AG09319 (cell line): ENCODE data around the gene MAST2.
"Not testable (repeated sequence)": the region's sequence is repeated elsewhere in the genome, so short reads cannot be mapped to it uniquely, and the experiment has no call there.

Experiments
- DNase-seq: peaks from one replicate; pipeline ENCODE4 v3.0.0-alpha.2; 2010; ENCODE audit warnings: low read depth; ENCODE audit errors: extremely low read depth
- CTCF ChIP-seq: IDR thresholded peaks from 2 replicates; pipeline ENCODE4 v1.5.1; 2011; ENCODE audit warnings: low read depth, mild to moderate bottlenecking, inconsistent platforms, low read length, moderate library complexity

The MAST2 gene

DNA sequence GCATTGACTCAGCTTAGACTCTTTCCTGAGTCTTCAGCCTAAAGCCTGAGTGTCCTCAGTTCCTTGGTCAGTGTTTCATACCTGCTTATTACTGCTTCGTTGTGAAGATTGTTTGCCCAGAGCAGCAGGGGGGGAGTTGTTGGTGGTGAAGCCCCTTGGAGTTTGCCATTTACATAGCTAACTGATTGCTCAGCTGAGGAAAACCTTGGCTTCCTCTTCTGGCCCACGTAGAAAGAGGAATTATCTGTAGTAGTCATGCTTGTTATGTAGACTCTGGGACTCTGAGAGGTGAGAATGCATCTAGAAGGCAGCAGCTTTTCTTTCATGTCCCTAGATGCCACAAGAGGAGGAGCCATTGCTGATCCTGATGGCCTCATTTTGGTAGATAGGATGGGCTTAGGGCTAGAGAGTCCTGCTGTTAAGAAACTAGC lies 125.9 kb downstream of the MAST2 start:
- no peak for DNase-seq
- TF ChIP-seq CTCF: no peak

- no peak for TF ChIP-seq CTCF
- no peak for DNase-seq
These were observed 127.1 kb downstream of the MAST2 start for GRCh38 chr1:45930258-45931150.

DNA sequence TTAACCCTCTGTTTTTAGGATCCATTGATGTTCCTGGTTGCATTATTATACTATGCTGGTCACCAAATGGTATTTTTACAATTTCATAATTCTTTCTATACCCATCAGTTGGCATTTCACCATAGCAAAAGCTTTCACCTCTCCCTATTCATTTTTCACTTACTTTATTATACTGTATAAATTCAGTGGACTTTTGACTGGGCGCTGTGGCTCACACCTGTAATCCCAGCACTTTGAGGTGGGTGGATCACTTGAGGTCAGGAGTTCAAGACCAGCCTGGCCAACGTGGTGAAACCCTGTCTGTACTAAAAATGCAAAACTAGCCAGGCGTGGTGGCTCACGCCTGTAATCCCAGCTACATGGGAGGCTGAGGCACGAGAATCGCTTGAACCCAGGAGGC lies 128.8 kb downstream of the MAST2 start:
- not testable (repeated sequence) for DNase-seq

DNA sequence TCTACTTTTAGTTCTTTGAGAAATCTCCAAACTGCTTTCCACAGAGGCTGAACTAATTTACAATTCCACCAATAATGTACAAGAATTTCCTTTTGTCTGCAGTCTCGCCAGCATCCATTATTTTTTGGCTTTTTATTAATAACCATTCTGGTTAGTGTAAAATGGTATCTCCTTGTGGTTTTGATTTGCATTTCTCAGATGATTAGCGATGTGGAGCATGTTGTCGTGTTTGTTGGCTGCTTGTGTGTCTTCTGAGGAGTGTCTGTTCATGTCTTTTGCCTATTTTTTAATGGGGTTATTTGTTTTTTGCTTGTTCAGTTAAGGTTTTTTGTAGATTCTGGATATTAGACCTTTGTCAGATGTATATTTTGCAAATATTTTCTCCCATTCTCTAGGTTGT lies 131.5 kb downstream of the MAST2 start:
- no peak for DNase-seq
- TF ChIP-seq CTCF: no peak

DNA sequence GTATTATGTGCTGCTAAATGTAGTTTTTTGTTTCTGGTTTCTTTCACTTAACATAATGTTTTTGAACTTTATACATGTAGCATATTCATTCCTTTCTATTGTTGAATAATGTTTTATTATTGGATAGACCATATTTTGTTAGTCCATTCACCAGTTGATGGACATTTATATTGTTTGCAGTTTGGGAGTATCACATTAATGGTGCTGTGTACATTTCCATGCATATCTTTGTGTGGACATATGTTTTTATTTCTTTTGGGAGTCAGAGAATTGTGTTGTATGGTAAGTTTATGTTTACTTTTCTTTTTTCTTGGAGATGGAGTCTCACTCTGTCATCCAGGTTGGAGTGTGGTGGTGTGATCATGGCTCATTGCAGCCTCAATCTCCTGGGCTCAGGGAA lies 134.6 kb downstream of the MAST2 start:
- no peak for TF ChIP-seq CTCF
- DNase-seq: no peak

DNA sequence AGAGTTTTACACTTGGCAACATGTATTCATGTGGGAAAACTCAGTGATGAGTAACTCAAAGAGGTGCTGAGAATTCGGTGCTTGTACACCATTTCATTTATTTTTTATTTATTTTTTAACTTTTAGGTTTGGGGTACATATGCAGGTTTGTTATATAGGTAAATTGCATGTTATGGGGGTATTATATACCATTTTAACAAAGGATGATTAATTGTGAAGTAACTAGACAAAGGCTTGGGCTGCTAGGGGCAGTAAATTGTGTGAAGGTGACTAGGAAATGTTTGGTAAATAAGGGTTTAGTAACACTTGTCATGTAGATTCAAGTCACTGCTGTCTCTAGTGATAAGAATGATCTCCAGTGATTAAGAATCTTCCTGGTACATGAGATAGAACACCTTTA lies 139.0 kb downstream of the MAST2 start:
- TF ChIP-seq CTCF: no peak
- no peak for DNase-seq

GRCh38 chr1:45943185-45943584 lies 139.8 kb downstream of the MAST2 start:
- TF ChIP-seq CTCF: no peak
- no peak for DNase-seq

GRCh38 chr1:45945426-45945825 lies 142.0 kb downstream of the MAST2 start:
- TF ChIP-seq CTCF: no peak
- no peak for DNase-seq

GRCh38 chr1:45949462-45949861 lies 146.1 kb downstream of the MAST2 start:
- not testable (repeated sequence) for DNase-seq
